D721Med (cell line): ENCODE results near the gene BIVM.

Experiments
- DNase-seq: peaks from one replicate; pipeline ENCODE4 v3.0.0; 2011; ENCODE audit warnings: low spot score; ENCODE audit not compliant: insufficient read length
- FAIRE-seq: peaks from 2 replicates; lab custom pipeline; 2011; peaks lifted over from hg19 to GRCh38; lab: Jason Lieb, UNC
- TF ChIP-seq, protein P1 (sequence below): IDR thresholded peaks from 2 replicates; pipeline ENCODE4 v1.5.1; 2012; ENCODE audit warnings: mild to moderate bottlenecking, control low read depth; ENCODE audit not compliant: insufficient read depth; ENCODE audit errors: missing control alignments

BIVM gene

DNA sequence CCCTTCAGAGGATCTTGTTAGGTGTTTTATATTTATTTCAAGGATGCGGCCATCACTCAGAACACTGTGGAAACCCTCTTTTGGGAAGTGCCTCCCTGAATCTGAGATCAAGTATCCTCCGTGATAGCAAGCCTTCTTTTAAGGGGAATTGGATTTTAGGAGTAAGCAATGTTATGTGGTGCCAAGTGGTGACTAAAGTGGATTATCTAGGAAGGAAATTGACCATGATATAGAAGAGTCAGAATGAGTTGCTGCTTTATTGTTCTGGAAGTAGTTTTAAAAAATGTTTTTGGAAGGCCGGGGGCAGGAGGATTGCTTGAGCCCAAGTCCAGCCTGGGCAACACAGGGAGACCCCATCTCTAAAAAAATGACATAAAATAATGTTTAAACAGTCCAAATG lies 53.6 kb downstream of the BIVM start:
- FAIRE-seq: no peak
- no peak for DNase-seq
- TF ChIP-seq, protein P1, sequence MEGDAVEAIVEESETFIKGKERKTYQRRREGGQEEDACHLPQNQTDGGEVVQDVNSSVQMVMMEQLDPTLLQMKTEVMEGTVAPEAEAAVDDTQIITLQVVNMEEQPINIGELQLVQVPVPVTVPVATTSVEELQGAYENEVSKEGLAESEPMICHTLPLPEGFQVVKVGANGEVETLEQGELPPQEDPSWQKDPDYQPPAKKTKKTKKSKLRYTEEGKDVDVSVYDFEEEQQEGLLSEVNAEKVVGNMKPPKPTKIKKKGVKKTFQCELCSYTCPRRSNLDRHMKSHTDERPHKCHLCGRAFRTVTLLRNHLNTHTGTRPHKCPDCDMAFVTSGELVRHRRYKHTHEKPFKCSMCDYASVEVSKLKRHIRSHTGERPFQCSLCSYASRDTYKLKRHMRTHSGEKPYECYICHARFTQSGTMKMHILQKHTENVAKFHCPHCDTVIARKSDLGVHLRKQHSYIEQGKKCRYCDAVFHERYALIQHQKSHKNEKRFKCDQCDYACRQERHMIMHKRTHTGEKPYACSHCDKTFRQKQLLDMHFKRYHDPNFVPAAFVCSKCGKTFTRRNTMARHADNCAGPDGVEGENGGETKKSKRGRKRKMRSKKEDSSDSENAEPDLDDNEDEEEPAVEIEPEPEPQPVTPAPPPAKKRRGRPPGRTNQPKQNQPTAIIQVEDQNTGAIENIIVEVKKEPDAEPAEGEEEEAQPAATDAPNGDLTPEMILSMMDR: no peak

GRCh38 chr13:102854675-102855074 lies 55.8 kb downstream of the BIVM start:
- no peak for DNase-seq
- no peak for FAIRE-seq
- TF ChIP-seq, protein P1: no peak

DNA sequence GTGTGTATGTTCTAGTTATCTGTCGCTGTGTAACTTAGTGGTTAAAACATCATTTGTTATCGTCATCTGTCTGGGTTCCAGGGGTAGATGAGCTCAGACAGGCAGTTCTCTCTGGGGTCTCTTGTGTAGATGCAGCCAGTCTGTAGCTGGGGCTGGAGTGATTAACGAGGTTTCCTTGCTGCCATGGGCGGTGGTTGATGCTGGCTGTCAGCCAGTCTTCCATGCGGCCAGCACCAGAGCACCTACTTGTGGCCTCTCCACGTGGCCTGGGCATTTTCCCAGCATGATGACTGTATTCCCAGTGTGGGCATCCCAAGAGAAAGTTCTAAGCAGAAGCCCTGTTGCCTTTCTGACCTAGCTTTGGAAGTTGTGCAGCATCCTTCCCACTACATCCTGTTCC lies 57.6 kb downstream of the BIVM start:
- DNase-seq (no peak), FAIRE-seq (no peak)
- TF ChIP-seq, protein P1: no peak

GRCh38 chr13:102862624-102863210 lies 63.8 kb downstream of the BIVM start:
- FAIRE-seq: no peak
- DNase-seq: no peak
- TF ChIP-seq, protein P1: no peak

GRCh38 chr13:102863590-102863989 lies 64.7 kb downstream of the BIVM start:
- TF ChIP-seq, protein P1: no peak
- FAIRE-seq (no peak), DNase-seq (no peak)

GRCh38 chr13:102868366-102868936 lies 69.5 kb downstream of the BIVM start:
- DNase-seq (no peak), FAIRE-seq (no peak)
- TF ChIP-seq, protein P1: no peak

- TF ChIP-seq, protein P1: no peak
- DNase-seq: no peak
- FAIRE-seq: no peak
Measured at GRCh38 chr13:102869948-102870676, 71.2 kb downstream of the BIVM start.
